ENCODE measurements around the gene COBLL1. TPM values are rescaled to one million over a fixed set of nuclear protein-coding genes. Genes with fewer than 3 reads are reported as not detected.
A peak's percentile ranks its signal among the peaks of the same experiment; 100 is the strongest.

The COBLL1 gene, protein sequence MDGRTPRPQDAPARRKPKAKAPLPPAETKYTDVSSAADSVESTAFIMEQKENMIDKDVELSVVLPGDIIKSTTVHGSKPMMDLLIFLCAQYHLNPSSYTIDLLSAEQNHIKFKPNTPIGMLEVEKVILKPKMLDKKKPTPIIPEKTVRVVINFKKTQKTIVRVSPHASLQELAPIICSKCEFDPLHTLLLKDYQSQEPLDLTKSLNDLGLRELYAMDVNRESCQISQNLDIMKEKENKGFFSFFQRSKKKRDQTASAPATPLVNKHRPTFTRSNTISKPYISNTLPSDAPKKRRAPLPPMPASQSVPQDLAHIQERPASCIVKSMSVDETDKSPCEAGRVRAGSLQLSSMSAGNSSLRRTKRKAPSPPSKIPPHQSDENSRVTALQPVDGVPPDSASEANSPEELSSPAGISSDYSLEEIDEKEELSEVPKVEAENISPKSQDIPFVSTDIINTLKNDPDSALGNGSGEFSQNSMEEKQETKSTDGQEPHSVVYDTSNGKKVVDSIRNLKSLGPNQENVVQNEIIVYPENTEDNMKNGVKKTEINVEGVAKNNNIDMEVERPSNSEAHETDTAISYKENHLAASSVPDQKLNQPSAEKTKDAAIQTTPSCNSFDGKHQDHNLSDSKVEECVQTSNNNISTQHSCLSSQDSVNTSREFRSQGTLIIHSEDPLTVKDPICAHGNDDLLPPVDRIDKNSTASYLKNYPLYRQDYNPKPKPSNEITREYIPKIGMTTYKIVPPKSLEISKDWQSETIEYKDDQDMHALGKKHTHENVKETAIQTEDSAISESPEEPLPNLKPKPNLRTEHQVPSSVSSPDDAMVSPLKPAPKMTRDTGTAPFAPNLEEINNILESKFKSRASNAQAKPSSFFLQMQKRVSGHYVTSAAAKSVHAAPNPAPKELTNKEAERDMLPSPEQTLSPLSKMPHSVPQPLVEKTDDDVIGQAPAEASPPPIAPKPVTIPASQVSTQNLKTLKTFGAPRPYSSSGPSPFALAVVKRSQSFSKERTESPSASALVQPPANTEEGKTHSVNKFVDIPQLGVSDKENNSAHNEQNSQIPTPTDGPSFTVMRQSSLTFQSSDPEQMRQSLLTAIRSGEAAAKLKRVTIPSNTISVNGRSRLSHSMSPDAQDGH
- total RNA-seq = 10 to 100 TPM; 23.7 to 31.3 TPM
- polyA plus RNA-seq (ENCODE audit: insufficient read length in 2 of 2) = 10 to 100 TPM; 12.6 to 17.5 TPM
- long read RNA-seq, donor 1, full-length matches to known transcripts = 2 of 2 reads
- long read RNA-seq, donor 1, partial matches to known transcripts = 0 of 2 reads
- long read RNA-seq, donor 1, other reads (novel, unspliced or antisense) = 0 of 2 reads
- long read RNA-seq, donor 2, full-length matches to known transcripts = 3 of 3 reads
- long read RNA-seq, donor 2, partial matches to known transcripts = 0 of 3 reads
- long read RNA-seq, donor 2, other reads (novel, unspliced or antisense) = 0 of 3 reads
- long read RNA-seq, donor 3 = 0 reads
- long read RNA-seq, donor 4, full-length matches to known transcripts = 2 of 7 reads
- long read RNA-seq, donor 4, partial matches to known transcripts = 5 of 7 reads
- long read RNA-seq, donor 4, other reads (novel, unspliced or antisense) = 0 of 7 reads

DNA sequence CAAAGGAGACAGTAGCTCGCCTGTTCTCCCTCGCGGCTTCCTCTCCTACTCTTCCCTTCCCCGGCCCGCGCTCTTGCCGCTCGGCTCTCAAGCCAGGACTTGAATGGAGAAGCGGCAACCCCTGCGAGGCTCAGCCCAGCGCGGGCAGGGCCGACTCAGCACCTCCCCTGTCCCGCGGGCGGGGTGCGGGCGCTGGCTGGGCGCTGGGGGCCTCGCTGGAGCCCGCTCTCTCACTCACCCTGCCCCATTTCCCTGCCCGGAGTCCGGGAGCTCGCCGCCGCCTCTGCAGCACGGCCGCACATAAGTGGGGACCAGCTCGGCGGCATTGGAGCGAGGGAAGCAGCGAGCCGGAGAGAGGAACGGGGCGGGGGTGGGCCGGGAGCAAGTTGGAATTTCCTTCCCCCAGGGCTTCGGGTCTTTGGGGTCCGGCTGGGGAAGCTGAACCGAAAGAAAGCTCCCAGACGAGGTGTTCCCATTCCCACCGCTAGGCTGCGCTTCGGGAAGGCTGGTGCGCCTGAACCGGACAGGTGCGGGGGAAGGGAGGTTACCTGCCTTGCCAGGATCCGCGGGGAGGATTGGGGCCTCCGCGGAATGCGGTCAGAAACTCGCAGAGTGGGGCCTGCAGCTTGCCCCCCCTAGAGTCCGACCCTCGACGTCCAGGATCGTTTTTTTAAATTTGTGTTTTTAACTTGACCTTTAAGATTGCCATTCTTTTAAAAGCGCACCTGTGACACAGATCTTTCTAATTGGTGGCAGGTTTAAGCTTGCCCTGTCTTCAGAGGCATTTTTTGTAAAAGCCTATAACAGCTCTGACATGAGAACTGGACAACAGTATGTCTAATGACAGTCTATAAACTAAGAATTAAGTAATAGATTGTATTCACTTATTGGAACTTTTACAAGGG, at the start of gene COBLL1:
TSS of gene COBLL1 (minus strand) at position 105 of the 905 bp plus-strand sequence. CDS start 627 bp downstream, outside the sequence.
- peaks cover 12% of the 10 kb centered on the region for H3K4me1 ChIP-seq (ENCODE audit: control insufficient read depth, insufficient read depth, low read length)
- H3K36me3 ChIP-seq (ENCODE audit: control insufficient read depth, insufficient read depth, low read length) = no peaks in the 10 kb centered on the region
- WGBS (ENCODE audit: insufficient coverage) = 0% methylated on average over 55 of the region's 57 CpGs
- peaks cover 3% of the 10 kb centered on the region for H3K27me3 ChIP-seq (ENCODE audit: control insufficient read depth, insufficient read depth, low read length)
- DNase-seq (ENCODE audit: low read depth in 4 of 6, low spot score in 6 of 6) = peak in 5 of 6 donors; percentile 29 to 88 (median 62)
- no peaks in the 10 kb centered on the region for H3K9me3 ChIP-seq (ENCODE audit: control insufficient read depth, insufficient read depth, low read length)
- peak within 1 kb of the TSS; percentile 79 for H3K4me3 ChIP-seq (ENCODE audit: low read depth, low read length)
- H3K27ac ChIP-seq (ENCODE audit: low read depth, low read length) = peak within 1 kb of the TSS; percentile 88

- no peak overlapping the region for H3K27ac ChIP-seq (ENCODE audit: low read depth, low read length)
- H3K4me3 ChIP-seq (ENCODE audit: low read depth, low read length) = no peak overlapping the region
- no peaks in the 10 kb centered on the region for H3K4me1 ChIP-seq (ENCODE audit: control insufficient read depth, insufficient read depth, low read length)
- peak in 2 of 6 donors; percentile 47 to 50 for DNase-seq (ENCODE audit: low read depth in 4 of 6, low spot score in 6 of 6)
- 43% methylated on average over 2 of the region's 4 CpGs for WGBS (ENCODE audit: insufficient coverage)
- H3K9me3 ChIP-seq (ENCODE audit: control insufficient read depth, insufficient read depth, low read length) = no peaks in the 10 kb centered on the region
- no peaks in the 10 kb centered on the region for H3K27me3 ChIP-seq (ENCODE audit: control insufficient read depth, insufficient read depth, low read length)
- no peaks in the 10 kb centered on the region for H3K36me3 ChIP-seq (ENCODE audit: control insufficient read depth, insufficient read depth, low read length)
These were observed 48.9 kb upstream of the COBLL1 start for GRCh38 chr2:164890544-164890943.

DNA sequence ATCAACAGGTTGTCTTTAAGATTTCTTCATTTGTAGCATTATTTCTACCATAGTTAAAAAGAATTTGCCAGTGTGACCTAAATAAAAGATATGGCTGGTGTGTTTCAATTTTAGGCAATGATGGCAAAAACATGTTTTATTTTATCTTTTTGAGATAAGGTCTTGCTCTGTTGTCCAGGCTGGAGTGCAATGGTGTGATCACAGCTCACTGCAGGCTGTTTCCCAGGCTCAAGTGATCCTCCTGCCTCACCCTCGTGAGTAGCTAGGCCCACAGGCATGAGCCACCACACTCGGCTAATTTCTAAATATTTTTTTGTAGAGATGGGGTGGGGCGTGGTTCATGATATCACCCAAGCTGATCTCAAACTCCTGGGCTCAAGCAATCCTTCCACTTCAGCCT, 47.0 kb upstream of the COBLL1 start:
- H3K4me1 ChIP-seq (ENCODE audit: control insufficient read depth, insufficient read depth, low read length) = no peaks in the 10 kb centered on the region
- H3K9me3 ChIP-seq (ENCODE audit: control insufficient read depth, insufficient read depth, low read length) = no peaks in the 10 kb centered on the region
- H3K27ac ChIP-seq (ENCODE audit: low read depth, low read length) = no peak overlapping the region
- no peaks in the 10 kb centered on the region for H3K27me3 ChIP-seq (ENCODE audit: control insufficient read depth, insufficient read depth, low read length)
- no CpG with 5 or more reads among the region's 3 CpGs for WGBS (ENCODE audit: insufficient coverage)
- no peak for DNase-seq (ENCODE audit: low read depth in 4 of 6, low spot score in 6 of 6)
- H3K4me3 ChIP-seq (ENCODE audit: low read depth, low read length) = no peak overlapping the region
- no peaks in the 10 kb centered on the region for H3K36me3 ChIP-seq (ENCODE audit: control insufficient read depth, insufficient read depth, low read length)

GRCh38 chr2:164887434-164888144, 46.0 kb upstream of the COBLL1 start:
- WGBS (ENCODE audit: insufficient coverage) = no CpG with 5 or more reads among the region's 4 CpGs
- Histone ChIP-seq H3K27ac (ENCODE audit: low read depth, low read length) (no peak overlapping the region), H3K36me3 (ENCODE audit: control insufficient read depth, insufficient read depth, low read length) (no peaks in the 10 kb centered on the region), H3K4me1 (ENCODE audit: control insufficient read depth, insufficient read depth, low read length) (no peaks in the 10 kb centered on the region), H3K9me3 (ENCODE audit: control insufficient read depth, insufficient read depth, low read length) (no peaks in the 10 kb centered on the region), H3K4me3 (ENCODE audit: low read depth, low read length) (no peak overlapping the region), H3K27me3 (ENCODE audit: control insufficient read depth, insufficient read depth, low read length) (no peaks in the 10 kb centered on the region)
- DNase-seq (ENCODE audit: low read depth in 4 of 6, low spot score in 6 of 6) = no peak

DNA sequence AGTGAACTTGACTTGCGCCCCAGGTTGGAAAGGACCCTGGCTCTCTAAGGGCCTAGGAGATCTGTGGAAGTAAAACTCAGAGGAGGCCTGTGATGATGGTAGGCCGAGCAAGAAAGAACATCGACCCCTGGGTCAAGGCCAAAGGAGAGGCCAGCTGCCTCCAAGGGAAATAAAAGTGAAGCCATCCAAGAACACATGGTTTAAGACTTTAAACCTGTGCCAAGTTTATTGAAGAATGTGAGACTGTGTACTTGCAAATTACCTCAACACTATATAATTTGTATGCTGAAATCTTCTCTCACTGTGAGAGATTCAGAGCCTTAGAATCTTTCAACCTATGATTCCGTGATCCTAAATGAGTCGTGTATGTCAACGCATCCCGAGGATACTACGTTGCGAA, 40.7 kb upstream of the COBLL1 start:
- no peaks in the 10 kb centered on the region for H3K9me3 ChIP-seq (ENCODE audit: control insufficient read depth, insufficient read depth, low read length)
- no peak overlapping the region for H3K27ac ChIP-seq (ENCODE audit: low read depth, low read length)
- WGBS (ENCODE audit: insufficient coverage) = 80% methylated on average over 5 of the region's 9 CpGs
- H3K4me1 ChIP-seq (ENCODE audit: control insufficient read depth, insufficient read depth, low read length) = no peaks in the 10 kb centered on the region
- no peaks in the 10 kb centered on the region for H3K36me3 ChIP-seq (ENCODE audit: control insufficient read depth, insufficient read depth, low read length)
- DNase-seq (ENCODE audit: low read depth in 4 of 6, low spot score in 6 of 6) = peak in 1 of 6 donors; percentile 40
- H3K4me3 ChIP-seq (ENCODE audit: low read depth, low read length) = no peak overlapping the region
- H3K27me3 ChIP-seq (ENCODE audit: control insufficient read depth, insufficient read depth, low read length) = no peaks in the 10 kb centered on the region

DNA sequence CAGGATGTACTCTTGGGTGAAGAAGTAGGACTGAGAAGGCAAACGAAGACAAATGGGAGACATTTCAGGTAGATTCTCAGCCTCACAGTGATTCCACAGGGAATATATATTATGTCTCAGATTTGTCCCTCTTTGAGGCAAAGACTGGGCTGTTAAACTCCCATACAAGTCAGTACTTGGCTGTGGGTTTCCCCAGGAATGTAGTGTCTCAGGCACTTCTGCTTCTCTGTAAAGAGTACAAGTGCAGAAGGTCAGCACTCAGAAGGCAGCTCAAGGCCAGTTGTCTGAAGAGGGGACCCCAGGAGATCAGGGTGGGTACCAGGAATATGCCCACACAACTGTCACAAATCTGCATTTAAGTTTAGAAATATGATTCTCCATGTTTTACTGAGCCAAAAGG, 39.9 kb upstream of the COBLL1 start:
- DNase-seq (ENCODE audit: low read depth in 4 of 6, low spot score in 6 of 6) = no peak
- no peaks in the 10 kb centered on the region for H3K9me3 ChIP-seq (ENCODE audit: control insufficient read depth, insufficient read depth, low read length)
- no CpG with 5 or more reads among the region's 1 CpG for WGBS (ENCODE audit: insufficient coverage)
- no peak overlapping the region for H3K4me3 ChIP-seq (ENCODE audit: low read depth, low read length)
- H3K36me3 ChIP-seq (ENCODE audit: control insufficient read depth, insufficient read depth, low read length) = no peaks in the 10 kb centered on the region
- H3K4me1 ChIP-seq (ENCODE audit: control insufficient read depth, insufficient read depth, low read length) = no peaks in the 10 kb centered on the region
- no peaks in the 10 kb centered on the region for H3K27me3 ChIP-seq (ENCODE audit: control insufficient read depth, insufficient read depth, low read length)
- no peak overlapping the region for H3K27ac ChIP-seq (ENCODE audit: low read depth, low read length)

DNA sequence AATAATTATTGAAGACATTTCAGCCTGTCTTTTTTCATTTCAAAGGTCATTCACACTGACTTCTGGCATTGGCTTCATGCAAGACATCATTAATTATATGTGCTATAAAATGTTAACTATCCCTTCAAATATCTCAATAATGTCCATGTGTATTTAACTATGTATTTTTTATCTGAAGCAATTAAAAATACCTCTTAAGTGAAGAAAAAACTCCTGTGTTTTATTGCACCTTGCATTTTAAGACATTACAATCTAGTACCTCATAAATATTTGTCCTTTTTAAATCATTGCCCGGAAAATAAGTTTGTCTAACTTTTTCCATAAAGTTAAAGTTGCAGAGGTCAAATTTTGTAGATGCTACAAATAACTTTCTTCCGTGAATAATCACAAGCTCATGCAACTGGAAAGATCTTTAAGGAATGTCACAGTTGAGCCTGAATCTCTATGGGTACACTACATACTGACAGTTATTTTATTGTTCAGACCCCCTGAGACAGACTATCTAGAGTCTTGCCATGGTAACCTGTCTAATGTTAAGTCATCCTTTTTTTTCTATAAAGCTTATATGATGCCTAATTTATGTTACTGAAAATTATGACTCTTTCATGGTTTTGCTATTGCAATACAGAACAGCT, 38.4 kb upstream of the COBLL1 start:
- no CpG with 5 or more reads among the region's 2 CpGs for WGBS (ENCODE audit: insufficient coverage)
- H3K4me3 ChIP-seq (ENCODE audit: low read depth, low read length) = no peak overlapping the region
- no peaks in the 10 kb centered on the region for H3K4me1 ChIP-seq (ENCODE audit: control insufficient read depth, insufficient read depth, low read length)
- no peak for DNase-seq (ENCODE audit: low read depth in 4 of 6, low spot score in 6 of 6)
- H3K27ac ChIP-seq (ENCODE audit: low read depth, low read length) = no peak overlapping the region
- no peaks in the 10 kb centered on the region for H3K27me3 ChIP-seq (ENCODE audit: control insufficient read depth, insufficient read depth, low read length)
- H3K9me3 ChIP-seq (ENCODE audit: control insufficient read depth, insufficient read depth, low read length) = no peaks in the 10 kb centered on the region
- H3K36me3 ChIP-seq (ENCODE audit: control insufficient read depth, insufficient read depth, low read length) = no peaks in the 10 kb centered on the region

DNA sequence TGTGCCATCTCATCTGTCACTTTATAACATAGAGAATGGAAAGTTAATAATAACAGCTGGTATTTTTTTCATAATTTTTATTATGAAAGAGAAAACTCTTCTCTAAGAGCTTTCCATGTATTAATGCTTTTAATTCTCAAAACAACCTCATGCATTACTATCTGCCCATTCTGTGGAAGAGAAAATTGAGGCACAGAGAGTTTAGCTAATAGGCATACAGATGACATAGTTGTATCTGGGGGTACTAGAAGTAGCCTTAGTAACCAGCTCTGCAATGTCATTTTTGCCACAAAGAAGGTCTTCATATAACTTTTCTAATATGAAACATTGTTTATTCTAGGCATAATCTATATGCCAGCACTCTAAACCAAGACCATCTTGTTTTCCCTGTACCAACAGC, 36.3 kb upstream of the COBLL1 start:
- Histone ChIP-seq H3K4me3 (ENCODE audit: low read depth, low read length) (no peak overlapping the region), H3K27ac (ENCODE audit: low read depth, low read length) (no peak overlapping the region)
- DNase-seq (ENCODE audit: low read depth in 4 of 6, low spot score in 6 of 6) = no peak

More for the DNA sequence above, 36.3 kb upstream of the COBLL1 start:
- H3K27me3 ChIP-seq (ENCODE audit: control insufficient read depth, insufficient read depth, low read length) = no peaks in the 10 kb centered on the region
- no peaks in the 10 kb centered on the region for H3K36me3 ChIP-seq (ENCODE audit: control insufficient read depth, insufficient read depth, low read length)
- H3K4me1 ChIP-seq (ENCODE audit: control insufficient read depth, insufficient read depth, low read length) = no peaks in the 10 kb centered on the region
- H3K9me3 ChIP-seq (ENCODE audit: control insufficient read depth, insufficient read depth, low read length) = no peaks in the 10 kb centered on the region

Measured in spinal cord (tissue), 10 donors.